PC-3 (cell line): Measurements from ENCODE around the gene WDR82. TPM values are rescaled to one million over a fixed set of nuclear protein-coding genes. Genes with fewer than 3 reads are reported as not detected.

Source experiments
- ATAC-seq: fragments of 200-7000 bp; cut with Tn5 transposase; 2 replicates; pipeline ENCODE4 v1.9.1; 2020; ENCODE audit warnings: mild to moderate bottlenecking, moderate library complexity
- BruUV-seq: library from RNA; stranded (reverse); fragments of 400-500 nt; replicated peaks from 2 replicates; lab custom pipeline; 2021; lab: Mats Ljungman, UMichigan
- CTCF ChIA-PET: fragments of 300-600 bp; sonication (Branson Sonifier 250); formaldehyde crosslinking; loops from one replicate; lab custom pipeline; 2022; ENCODE audit warnings: antibody characterized with exemption; lab: Charles Lee
- POLR2A ChIA-PET: fragments of 300-600 bp; sonication (Branson Sonifier 250); formaldehyde crosslinking; loops from one replicate; lab custom pipeline; 2022; ENCODE audit warnings: antibody characterized with exemption; ENCODE audit not compliant: unreplicated experiment; lab: Charles Lee
- DNase-seq: peaks from one replicate; pipeline ENCODE4 v3.0.0-alpha.2; 2015
- H2AFZ ChIP-seq: fragments of 300-600 bp; sonication (generic); 2 replicates; pipeline ENCODE4 v1.6.0; 2016; ENCODE audit warnings: antibody characterized with exemption, low read length
- H3F3A ChIP-seq: fragments of 300-600 bp; sonication (generic); one replicate; pipeline ENCODE4 v1.6.0; 2017; ENCODE audit warnings: antibody characterized with exemption, low read length, control low read depth, mild to moderate bottlenecking; ENCODE audit not compliant: unreplicated experiment
- H3K27ac ChIP-seq: fragments of 300-600 bp; sonication (generic); 2 replicates; pipeline ENCODE4 v1.5.1; 2016; ENCODE audit warnings: mild to moderate bottlenecking, low read length
- H3K27me3 ChIP-seq: fragments of 300-600 bp; sonication (generic); 2 replicates; pipeline ENCODE4 v1.6.1; 2016; ENCODE audit warnings: low read length, mixed read lengths
- H3K36me3 ChIP-seq: fragments of 300-600 bp; sonication (generic); 2 replicates; pipeline ENCODE4 v1.6.1; 2016; ENCODE audit warnings: low read depth, mixed run types, low read length, mixed read lengths
- H3K4me1 ChIP-seq: fragments of 300-600 bp; sonication (generic); 2 replicates; pipeline ENCODE4 v1.5.1; 2016; ENCODE audit warnings: low read length; ENCODE audit not compliant: insufficient read depth
- H3K4me2 ChIP-seq: fragments of 300-600 bp; sonication (generic); 2 replicates; pipeline ENCODE4 v1.6.0; 2016; ENCODE audit warnings: low read length
- H3K4me3 ChIP-seq: fragments of 300-600 bp; sonication (generic); 2 replicates; pipeline ENCODE4 v1.5.1; 2016; ENCODE audit warnings: mild to moderate bottlenecking, low read length, mixed read lengths
- H3K79me2 ChIP-seq: fragments of 300-600 bp; sonication (generic); 2 replicates; pipeline ENCODE4 v1.6.1; 2017; ENCODE audit warnings: low read length, mixed read lengths
- H3K9ac ChIP-seq: fragments of 300-600 bp; sonication (generic); 2 replicates; pipeline ENCODE4 v1.6.0; 2016; ENCODE audit warnings: mild to moderate bottlenecking, low read length
- H3K9me2 ChIP-seq: fragments of 300-600 bp; sonication (generic); replicated peaks from 2 replicates; pipeline ENCODE4 v1.6.1; 2016; ENCODE audit warnings: mixed run types, low read length, mixed read lengths
- H3K9me3 ChIP-seq: fragments of 300-600 bp; sonication (generic); 2 replicates; pipeline ENCODE4 v1.6.1; 2016; ENCODE audit warnings: low read length, mixed read lengths
- H4K20me1 ChIP-seq: fragments of 300-600 bp; sonication (generic); 2 replicates; pipeline ENCODE4 v1.6.1; 2016; ENCODE audit warnings: low read length, mixed read lengths
- EZH2 ChIP-seq: fragments of 300-600 bp; sonication (generic); IDR thresholded peaks from one replicate; pipeline ENCODE4 v1.6.1; 2017; ENCODE audit warnings: antibody characterized with exemption, mild to moderate bottlenecking, low read length; ENCODE audit not compliant: unreplicated experiment
- EZH2phosphoT487 ChIP-seq: fragments of 300-600 bp; sonication (generic); IDR thresholded peaks from 2 replicates; pipeline ENCODE4 v1.6.1; 2018; ENCODE audit warnings: mild to moderate bottlenecking, antibody characterized with exemption, low read length, borderline replicate concordance
- intact Hi-C: fragments of 100-400 bp; cut with micrococcal nuclease; formaldehyde crosslinking; loops from 2 replicates; pipeline ENCODE4 v1.9.0; 2023
- total RNA-seq: library from RNA; depleted of rRNA; stranded (reverse); fragments of >200 nt; gene quantifications from 2 replicates; pipeline ENCODE4 v1.2.3, GENCODE V29; 2014
- TF ChIP-seq, protein P1 (sequence below): fragments of 300-600 bp; sonication (generic); conservative IDR thresholded peaks from 2 replicates; pipeline ENCODE4 v1.5.1; 2017; ENCODE audit warnings: antibody characterized with exemption, low read depth, mild to moderate bottlenecking, low read length

Gene WDR82
- total RNA-seq, 1 experiment from 2014 or later, result 56.4 TPM

DNA sequence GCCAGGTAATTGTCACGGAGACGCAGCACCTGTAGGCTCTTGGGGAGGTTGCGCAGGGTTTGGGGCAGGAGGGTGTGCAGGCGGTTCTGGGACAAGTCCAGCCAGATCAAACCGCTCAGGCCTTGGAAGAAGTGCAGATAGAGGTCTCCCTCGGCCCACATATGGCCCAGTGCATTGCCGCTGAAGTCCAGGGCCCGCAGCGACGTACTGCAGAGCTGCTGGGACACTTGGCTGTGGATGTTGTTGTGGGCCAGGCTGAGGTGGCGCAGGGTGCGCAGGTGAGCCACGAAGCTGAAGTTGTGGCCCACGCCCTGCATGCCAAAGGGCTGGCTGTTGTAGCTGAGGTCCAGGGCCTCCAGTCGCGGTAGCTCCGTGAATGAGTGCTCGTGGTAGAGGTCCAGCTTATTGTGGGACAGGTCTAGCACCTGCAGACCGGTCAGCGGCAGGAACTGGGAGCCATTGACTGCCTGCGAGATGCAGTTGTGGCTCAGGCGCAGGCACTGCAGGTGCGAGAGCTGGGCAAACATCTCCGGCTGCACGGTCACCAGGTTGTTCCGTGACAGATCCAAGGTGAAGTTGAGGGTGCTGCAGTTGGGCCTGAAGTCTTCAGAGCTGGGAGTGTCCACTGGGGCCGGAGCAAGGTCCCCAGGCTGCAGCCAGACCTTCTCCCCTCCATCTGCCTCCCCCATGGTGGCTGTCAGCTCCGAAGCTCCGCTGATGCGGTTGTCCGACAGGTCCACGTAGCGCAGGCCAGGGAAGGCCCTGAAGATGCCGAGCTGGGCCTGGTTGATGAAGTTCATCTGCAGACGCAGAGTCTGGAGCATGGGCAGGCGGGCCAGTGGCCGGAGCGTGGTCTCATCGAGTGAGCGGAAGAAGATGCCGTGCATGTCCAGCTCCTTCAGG lies 55.9 kb downstream of the WDR82 start:
- H3K4me1 ChIP-seq, result peaks cover 31% of the 10 kb centered on the region
- TF ChIP-seq EZH2phosphoT487 (no peak), EZH2 (no peak)
- TF ChIP-seq, protein P1, sequence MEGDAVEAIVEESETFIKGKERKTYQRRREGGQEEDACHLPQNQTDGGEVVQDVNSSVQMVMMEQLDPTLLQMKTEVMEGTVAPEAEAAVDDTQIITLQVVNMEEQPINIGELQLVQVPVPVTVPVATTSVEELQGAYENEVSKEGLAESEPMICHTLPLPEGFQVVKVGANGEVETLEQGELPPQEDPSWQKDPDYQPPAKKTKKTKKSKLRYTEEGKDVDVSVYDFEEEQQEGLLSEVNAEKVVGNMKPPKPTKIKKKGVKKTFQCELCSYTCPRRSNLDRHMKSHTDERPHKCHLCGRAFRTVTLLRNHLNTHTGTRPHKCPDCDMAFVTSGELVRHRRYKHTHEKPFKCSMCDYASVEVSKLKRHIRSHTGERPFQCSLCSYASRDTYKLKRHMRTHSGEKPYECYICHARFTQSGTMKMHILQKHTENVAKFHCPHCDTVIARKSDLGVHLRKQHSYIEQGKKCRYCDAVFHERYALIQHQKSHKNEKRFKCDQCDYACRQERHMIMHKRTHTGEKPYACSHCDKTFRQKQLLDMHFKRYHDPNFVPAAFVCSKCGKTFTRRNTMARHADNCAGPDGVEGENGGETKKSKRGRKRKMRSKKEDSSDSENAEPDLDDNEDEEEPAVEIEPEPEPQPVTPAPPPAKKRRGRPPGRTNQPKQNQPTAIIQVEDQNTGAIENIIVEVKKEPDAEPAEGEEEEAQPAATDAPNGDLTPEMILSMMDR, result no peak
- no peaks in the 10 kb centered on the region for H4K20me1 ChIP-seq
- intact Hi-C loops, result loop anchor here (5.0 kb wide), 1 partner anchor 115 kb away; no protein-coding TSS in a partner anchor
- no peak overlapping the region for H3K4me2 ChIP-seq
- BruUV-seq, result no TSS peak
- no peak overlapping the region for H3K9ac ChIP-seq
- no peaks in the 10 kb centered on the region for H3K36me3 ChIP-seq
- no peaks in the 10 kb centered on the region for H3K9me3 ChIP-seq
- no peaks in the 10 kb centered on the region for H3K9me2 ChIP-seq
- H3K4me3 ChIP-seq, result no peak overlapping the region
- H3F3A ChIP-seq, result peaks cover 6% of the 10 kb centered on the region
- no peak overlapping the region for H3K27ac ChIP-seq
- ATAC-seq, result no peak
- no peaks in the 10 kb centered on the region for H3K27me3 ChIP-seq
- POLR2A ChIA-PET, result interaction anchor here (0.6 kb wide), 1 partner anchor 34 kb away, joined by 3 read pairs; no protein-coding TSS in a partner anchor
- no peak overlapping the region for H2AFZ ChIP-seq
- H3K79me2 ChIP-seq, result no peaks in the 10 kb centered on the region
- CTCF ChIA-PET, result no interaction called here
- no peak for DNase-seq

DNA sequence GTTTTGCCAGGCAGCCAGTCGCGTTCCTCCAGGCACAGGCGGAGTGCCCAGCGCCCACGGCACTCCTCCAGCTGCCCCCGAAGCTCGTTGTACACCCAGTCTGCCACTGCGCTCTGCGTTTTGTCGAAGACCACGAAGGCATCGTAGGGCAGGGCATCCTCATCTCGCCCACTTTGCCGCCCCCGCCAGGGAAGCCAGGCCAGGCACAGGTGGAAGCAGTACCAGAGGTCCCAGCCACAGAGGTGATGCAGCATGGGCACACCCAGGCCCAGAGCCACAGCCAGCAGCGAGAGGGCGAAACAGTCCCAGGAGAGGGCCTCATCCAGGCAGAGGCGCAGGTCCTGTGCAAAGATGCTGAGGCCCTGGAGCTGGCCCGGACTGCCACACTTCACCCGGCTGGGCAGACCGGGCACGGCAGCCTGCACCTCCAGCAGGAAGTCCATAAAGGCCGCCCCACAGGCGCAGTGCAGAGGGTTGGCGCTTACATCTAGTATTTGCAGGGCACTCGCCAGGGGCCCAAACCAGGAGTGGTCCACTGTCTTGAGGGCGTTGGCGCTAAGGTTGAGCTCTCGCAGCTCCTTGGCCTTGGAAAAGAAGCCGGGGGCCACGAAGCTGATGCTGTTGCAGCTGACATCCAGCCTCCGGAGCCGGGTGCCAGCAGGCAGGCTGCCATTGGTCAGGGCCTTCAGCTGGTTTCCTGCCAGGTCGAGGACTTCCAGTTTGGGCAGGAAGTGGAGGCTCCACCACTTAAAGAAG lies 56.7 kb downstream of the WDR82 start:
- H3K4me1 ChIP-seq, result peaks cover 37% of the 10 kb centered on the region
- H2AFZ ChIP-seq, result no peak overlapping the region
- no peak overlapping the region for H3K4me2 ChIP-seq
- H3K27ac ChIP-seq, result no peak overlapping the region
- CTCF ChIA-PET, result interaction anchor here (0.6 to 2.2 kb wide), 2 partner anchors 16 to 67 kb away, joined by 3 to 28 read pairs; partner anchors contain the start of gene POC1A
- H3K36me3 ChIP-seq, result no peaks in the 10 kb centered on the region
- ATAC-seq (no peak), DNase-seq (no peak)
- peaks cover 6% of the 10 kb centered on the region for H3F3A ChIP-seq
- H3K79me2 ChIP-seq, result no peaks in the 10 kb centered on the region
- TF ChIP-seq, protein P1, result no peak
- no peak for TF ChIP-seq EZH2phosphoT487
- no peak for TF ChIP-seq EZH2
- H3K9me3 ChIP-seq, result no peaks in the 10 kb centered on the region
- no peak overlapping the region for H3K9ac ChIP-seq
- POLR2A ChIA-PET, result interaction anchor here (0.6 kb wide), 1 partner anchor 67 kb away, joined by 3 read pairs; no protein-coding TSS in a partner anchor
- H3K27me3 ChIP-seq, result no peaks in the 10 kb centered on the region
- no peak overlapping the region for H3K4me3 ChIP-seq
- no peaks in the 10 kb centered on the region for H3K9me2 ChIP-seq
- H4K20me1 ChIP-seq, result no peaks in the 10 kb centered on the region
- BruUV-seq, result no TSS peak
- intact Hi-C loops, result loop anchor here (5.0 kb wide), 1 partner anchor 116 kb away; no protein-coding TSS in a partner anchor
